Measurements from ENCODE around the gene SUB1. TPM values are rescaled to one million over a fixed set of nuclear protein-coding genes. Genes with fewer than 3 reads are reported as not detected.
"Not testable (repeated sequence)": the region's sequence is repeated elsewhere in the genome, so short reads cannot be mapped to it uniquely, and the experiment has no call there.

Gene SUB1
- total RNA-seq, 1 donor from 2014 or later: 317 TPM

DNA sequence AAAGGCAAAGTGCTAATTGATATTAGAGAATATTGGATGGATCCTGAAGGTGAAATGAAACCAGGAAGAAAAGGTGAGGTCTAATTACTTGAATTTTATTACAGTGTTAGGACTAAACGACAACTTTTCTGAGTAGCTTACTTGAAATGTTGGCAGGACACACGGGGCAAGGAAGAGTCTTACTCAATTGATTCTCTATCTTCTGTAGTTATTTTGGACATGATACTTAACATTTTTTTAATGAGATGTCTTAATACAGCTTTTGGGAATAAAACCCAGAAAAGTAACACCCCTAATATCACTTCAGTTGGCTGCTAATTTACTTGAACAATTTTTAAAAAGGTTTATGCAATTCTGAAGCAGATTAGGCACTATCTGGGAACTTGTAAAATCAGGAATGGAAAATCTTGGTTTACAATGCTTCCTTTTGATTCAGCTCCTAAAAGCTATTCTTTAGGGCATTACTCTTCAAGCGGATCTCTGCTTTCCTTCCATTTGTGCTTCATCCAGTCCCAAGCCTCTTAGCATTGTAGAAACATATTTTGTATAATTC is 13.7 kb downstream of the SUB1 start:
- DNase-seq (ENCODE audit: low read depth): no peak

DNA sequence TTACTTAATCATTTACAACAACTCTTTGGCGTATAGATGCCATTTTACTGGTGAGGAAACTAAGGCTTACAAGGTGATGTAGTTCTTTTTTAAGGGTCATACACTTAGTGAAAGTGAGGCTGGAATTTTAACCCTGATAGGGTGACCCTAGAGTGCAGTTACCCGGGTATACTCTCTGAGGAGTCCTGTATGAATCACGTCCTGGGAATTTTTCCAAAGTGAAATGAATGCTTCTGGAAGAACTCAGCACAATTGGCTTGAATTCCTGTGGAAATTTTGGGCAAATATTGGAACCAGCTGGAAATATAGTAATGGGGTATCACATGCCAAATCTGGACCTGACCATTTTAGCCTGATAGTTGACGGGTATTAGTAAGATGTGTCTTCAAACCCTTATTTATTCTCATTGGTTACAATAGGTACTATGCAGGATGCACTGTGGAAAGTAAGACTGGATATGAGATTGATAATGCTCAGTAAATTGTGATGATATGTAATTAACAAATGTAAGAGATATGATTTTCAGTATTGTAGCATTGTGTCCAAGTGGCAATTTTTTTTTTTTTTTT is 14.8 kb downstream of the SUB1 start:
- peak; percentile 88 for DNase-seq (ENCODE audit: low read depth)

DNA sequence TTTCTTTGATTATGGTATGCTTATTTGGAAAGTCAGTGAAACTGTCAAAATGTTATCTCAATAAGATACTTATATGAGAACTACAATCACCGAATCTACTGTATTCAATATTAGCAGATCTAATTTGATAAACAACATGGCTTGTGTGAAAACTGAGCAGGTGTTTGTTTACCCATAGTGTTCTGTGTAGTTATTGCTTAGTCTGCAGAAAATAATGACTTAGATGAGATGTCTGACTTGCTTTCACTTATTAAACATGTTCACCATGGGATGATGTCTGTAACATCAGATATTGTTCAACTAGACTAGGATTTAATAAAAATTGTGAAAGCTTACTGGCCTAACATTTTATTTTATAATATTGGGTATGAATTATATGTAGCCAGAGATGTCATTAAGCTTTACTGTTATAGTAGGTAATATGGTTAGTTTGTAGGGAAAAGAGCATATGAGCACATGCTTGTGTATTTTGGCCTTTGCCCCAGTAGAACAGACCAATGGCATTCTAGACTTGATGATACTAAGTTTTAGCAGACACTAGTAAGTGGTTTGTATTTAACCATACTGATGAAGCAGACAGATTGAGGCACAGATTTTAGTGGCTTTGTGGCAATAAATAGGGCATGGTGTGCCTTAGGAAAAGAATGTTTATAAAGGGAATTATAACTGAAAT is 16.4 kb downstream of the SUB1 start:
- no peak for DNase-seq (ENCODE audit: low read depth)

DNA sequence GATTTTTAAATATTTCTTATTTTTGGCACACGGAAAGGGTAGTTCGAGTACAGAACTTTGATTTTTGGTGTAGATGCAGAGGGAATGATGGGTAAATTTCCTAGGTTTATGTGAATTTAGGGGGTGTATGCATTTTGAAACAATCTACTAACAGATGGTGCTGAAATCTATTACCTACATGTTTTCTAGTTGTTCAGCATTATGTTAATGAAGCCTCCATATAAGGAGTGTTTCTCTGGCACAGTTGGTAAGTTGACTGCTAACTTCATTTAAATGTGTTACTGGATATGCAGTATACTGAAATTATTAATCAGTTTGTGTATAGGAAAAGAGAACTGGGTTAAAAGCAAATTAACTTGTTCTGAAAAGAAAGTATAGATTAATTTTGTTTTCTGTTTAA is 17.5 kb downstream of the SUB1 start:
- no peak for DNase-seq (ENCODE audit: low read depth)

DNA sequence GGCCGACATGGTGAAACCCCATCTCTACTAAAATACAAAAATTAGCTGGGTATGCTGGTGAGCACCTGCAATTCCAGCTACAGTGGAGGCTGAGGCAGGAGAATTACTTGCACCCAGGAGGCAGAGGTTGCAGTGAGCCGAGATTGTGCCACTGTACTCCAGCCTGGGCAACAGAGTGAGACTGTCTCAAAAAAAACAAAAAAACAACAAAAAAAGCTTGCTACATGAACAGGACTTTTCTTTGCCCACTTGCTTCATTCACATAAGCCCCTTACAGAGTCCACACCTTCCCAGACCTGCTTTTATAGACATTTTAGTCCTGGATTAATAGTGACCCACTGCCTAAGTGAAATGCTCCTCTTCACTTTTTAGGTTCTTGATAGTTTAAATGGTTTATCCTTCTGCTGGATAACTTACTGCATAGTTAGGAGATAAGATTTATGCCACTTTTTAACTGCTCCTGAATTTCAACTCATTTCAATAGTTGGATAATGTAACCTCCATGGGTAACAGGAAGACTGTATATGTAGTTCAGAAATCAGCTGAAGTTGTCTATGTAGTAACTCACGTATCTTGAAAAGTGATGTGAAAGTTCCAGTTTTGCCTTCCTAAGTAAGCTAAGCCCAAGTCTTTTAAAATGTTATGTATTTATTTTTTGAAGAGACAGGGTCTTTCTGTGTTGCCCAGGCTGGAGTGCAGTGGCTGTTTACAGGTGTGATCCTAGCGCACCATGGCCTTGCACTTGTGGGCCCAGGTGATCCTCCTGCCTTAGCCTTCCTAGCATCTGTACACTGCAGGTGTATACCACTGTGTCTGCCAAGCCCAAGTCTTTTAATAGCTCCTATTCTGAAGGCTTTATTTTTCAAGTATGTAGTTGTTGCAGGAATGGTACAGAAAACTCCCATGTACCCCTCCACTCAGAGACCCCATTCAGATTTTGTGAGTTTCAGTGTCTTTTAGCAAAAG is 19.7 kb downstream of the SUB1 start:
- DNase-seq (ENCODE audit: low read depth): no peak

DNA sequence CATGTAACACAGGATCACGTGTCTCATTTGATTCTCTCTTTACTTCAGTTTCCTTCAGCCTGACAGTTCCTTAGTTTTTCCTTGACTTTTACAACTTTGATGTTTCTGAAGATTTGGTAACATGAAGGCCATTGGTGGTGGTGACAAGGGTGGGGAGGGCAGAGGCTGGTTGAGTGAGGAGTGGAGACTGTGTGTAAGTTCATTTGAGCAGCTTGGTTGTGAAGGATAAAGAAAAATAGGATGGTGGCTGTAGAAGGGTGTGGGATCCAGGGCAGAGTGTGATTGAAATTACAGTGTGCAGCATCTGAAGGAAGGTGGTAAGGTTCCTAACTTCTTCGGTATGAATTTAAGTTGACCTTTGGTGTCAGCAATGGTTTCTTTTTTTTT is 20.4 kb downstream of the SUB1 start:
- no peak for DNase-seq (ENCODE audit: low read depth)

DNA sequence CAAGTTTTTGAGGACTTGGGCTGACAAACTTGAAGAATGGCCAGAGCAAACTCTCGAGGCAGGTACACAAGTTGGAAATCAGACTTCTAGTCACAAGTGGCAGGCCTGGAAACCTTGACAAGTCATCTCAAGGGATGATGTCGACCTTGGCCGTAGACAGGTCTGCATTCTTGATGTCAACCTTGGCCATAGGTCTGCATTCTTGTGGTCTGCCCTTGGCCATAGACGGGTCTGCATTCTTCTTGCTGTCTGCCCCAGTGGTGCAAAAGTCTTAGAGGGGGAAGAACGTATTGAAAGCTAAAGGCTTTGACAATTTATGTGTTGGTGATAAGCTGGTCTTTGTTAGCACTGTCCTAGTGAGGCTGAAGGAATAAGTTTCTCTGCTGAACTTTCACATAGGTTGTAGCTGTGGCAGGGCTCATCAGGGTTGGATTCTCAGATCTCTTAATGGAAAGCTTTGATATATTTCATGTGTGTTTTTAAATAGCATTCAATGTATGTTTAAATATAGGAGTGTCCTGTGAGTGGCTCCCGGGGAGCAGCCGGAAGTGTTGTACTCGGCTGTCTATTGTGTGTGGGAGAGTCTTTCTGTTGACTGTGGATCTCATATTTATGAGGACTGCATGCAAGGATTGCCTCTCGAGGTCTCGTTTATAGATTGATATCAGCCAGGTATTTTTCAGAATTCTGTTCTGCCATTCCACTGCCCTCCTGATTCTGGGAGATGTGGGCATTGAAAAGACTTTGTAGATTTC is 27.0 kb downstream of the SUB1 start:
- DNase-seq (ENCODE audit: low read depth): no peak

DNA sequence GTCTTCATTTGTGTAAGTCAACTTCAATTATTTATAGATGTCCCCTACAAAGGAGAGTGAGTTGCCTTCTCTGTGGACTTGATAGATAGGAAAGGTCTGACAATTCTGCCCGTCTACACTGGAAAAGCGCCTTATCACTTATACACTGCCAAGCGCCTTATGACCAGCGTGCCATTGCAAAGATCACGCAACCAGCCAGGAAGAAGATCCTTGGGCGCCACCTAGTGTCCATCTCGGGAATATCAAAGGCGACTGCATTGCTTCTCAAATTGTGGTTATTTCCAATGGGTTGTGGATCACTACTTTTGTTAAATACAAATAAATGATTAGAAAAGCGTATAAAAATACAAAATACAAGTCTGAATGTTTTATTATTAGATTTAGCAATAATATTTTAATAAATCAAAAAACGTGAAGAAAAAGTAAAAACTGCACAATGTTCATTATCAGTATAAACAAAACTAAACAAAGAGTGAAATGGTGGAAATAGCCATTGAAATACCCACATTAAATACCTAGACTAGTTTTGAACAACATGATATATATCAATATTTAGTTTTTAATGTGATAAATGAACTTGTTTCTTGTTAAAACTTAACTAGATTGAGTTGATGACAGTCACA is 27.8 kb downstream of the SUB1 start:
- peak; percentile 83 for DNase-seq (ENCODE audit: low read depth)

DNA sequence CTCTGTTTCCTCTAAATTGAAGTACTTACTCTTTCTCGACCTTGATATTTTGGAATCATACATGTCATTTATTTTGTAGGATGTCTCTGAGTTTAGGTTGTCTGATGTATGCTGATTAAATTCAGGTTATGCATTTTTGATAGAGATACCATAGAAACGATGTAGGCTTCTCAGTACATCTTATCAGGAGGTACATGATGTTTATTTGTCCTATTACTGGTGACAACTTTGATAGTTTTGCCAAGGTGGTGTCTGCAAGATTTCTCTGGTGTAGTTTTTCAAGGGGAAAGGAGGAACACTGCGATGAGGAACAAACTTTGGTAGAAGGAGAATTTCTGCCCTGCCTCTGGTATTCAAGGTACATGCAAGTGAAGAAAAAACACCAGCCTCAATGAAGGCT is 29.9 kb downstream of the SUB1 start:
- no peak for DNase-seq (ENCODE audit: low read depth)

DNA sequence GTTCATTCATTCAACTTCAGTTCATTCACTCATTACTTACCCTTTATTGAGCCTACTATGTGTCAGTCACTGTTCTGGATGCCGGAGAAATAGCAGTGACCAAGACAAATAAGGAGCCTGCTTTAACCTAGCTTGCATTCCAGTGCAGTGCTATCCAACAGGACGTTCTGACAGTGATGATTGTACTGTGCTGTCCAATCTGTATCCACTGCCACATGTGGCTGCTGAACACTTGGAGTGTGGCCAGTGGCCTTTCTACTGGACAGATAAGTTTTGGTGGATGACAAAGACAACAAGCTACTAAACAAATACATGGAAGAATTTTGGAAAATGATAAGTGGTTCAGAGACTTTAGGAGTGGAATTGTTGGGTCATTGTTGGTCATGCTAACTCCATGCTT is 33.6 kb downstream of the SUB1 start:
- no peak for DNase-seq (ENCODE audit: low read depth)

DNA sequence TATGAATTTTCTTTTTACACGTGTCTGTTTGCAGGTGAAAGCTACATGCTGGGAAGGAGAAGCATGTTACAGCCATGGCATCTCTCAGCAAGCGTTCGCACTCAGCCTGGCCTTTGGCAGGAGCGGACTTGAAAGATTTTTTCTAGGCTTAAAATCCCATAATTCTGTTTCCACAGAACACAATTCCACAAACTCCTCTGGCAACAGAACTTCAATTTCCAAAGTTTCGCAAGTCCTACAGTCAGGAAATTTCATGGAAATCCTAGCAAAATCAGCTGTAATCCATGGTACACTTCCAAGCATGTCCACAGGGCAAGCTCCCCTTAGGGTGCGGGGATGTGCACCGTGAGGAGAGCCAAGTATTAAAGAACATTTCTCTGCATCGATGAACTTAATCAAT is 35.9 kb downstream of the SUB1 start:
- DNase-seq (ENCODE audit: low read depth): no peak

DNA sequence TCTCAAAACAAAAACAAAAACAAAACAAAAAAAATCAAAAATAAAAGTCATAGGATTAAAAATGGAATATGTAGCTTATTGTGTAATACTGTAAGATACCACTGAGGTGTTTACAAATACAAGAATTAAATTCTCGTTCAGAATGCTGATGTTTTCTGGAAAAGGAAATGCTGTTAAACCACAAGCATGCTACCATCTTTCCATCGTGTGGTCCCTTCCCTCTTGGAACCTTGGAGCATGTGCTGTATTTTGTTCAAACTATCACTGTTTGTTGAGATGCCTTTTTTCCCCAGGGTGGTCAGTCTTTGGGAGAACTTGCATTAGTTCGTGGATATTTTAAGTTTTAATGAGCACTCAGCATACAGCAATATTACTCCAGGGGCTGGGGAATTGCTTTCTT is 39.7 kb downstream of the SUB1 start:
- no peak for DNase-seq (ENCODE audit: low read depth)

DNA sequence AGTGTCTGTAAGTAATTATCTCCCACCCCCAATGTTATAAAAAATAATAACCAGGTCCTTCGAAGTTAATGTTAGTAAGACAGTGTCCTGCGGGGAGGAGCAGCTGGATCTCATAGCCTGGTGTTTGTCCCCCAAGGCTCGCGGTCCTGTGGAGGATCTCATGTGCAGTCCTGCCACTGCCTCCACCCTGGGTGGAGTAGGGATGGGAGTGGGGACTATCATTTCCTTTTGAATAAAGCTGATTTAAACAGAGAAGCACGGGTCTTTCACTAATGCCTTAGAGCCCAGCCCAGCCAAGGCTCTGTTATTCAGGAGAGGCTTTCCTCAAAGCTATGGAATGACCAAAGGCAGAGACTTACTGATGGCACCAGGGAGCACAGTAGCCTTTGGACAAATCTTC is 40.2 kb downstream of the SUB1 start:
- no peak for DNase-seq (ENCODE audit: low read depth)

DNA sequence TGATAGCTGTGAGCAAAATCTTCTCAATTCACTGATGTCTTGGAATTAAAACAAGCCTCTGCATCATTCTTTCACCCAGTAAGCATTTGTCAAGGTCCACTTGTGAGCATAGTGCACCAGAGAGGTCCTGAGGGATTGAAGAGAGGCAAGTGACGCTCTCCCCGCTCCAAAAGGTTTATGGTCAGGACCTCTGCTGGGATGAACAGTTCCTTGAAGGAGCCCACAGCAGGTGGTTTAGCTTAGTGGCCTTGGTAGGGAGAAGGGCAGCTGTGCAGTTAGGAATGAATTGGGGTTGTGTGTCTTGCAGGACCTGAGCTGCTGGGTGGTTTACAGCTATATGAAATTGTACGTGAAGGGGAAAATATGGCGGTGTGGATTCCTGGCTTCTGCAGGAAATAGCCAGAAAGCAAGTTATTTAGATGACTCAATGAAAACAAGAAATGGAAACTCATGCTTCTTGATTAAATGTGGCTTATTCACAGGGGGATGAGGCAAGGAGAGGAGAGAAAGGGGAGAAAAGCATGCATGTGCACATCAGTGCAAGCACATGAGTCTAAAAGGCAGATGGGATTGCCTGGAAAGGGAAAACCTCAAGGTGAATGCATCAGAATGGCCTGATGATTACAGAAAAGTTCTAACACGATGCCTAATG is 42.0 kb downstream of the SUB1 start:
- peak; percentile 43 for DNase-seq (ENCODE audit: low read depth)

DNA sequence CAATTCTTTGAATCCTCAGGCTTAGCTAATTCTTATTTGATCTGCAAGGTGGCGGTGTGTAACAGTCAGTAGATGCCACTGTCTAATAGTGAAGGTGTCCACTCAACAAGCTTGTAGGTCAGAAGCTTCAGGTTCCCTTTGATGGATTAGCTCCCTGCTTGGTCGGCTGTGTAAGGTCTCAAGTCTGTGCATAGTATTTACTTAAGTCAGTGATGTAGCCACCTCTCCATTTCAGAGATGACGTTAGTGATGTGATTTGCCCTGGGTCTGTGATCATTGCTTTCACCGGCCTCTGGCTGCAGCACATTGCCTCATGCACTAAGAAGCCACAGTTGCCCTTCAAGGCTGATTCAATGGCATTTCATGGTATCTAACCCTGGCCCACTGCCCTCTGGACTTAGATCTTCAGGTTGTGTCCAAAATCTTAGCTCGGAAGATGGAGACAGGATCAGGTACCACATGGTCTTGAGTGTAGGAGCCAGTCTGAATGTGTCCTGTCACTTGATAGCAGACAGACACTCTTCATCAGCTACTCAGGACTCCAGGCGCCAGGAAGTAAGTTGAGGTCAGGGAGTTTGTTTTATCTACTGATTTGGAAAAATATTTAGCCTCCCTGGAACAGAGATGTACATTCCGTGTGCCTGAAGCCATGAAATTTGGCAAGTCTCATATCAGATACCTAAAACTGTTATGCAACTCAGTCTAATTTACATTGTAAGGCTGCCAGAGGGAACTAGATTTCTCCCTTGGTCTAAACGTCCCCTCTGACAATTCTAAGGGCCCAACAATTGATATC is 42.9 kb downstream of the SUB1 start:
- DNase-seq (ENCODE audit: low read depth): no peak

DNA sequence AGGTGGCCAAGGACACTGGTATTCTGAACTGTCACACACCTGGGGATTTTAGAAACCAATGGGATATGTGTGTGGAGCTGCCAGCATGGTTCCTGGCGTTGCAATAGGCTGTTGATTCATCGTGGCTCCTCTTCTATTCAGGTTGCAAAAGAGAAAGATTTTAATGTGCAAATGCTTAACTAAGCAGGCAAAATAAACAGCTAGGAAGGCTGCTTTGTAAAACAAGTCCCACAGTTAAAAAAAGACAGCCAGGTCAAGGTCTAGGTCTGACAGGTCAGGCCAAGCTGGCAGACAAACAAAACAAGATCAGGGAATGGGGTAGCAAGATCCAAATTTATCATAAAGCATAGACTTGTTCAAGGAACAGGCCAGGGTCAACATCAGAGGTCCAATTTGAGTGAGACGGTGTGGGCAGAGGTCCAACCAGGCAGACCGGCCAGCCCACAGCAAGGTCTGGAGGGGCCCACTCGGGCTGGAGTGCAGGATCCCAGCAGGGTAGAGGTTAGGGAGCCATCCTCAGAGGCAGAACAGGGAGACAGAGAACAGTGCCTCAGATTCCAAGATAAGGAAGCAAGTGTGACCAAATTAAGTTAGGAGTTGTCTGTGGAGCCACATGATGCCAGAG is 45.6 kb downstream of the SUB1 start:
- no peak for DNase-seq (ENCODE audit: low read depth)

DNA sequence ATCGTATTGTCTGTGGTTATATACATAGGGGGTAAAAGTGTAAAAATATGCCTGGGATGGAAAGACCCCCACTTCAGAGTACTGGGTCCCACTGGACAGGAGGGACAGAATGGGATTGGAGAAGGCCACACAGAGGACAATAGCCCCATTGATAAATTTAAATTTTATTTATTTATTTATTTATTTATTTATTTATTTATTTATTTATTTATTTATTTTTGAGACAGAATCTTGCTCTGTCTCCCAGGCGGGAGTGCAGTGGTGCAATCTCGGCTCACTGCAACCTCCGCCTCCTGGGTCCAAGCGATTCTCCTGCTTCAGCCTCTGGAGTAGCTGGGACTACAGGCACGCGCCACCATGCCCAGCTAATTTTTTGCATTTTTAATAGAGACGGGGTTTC is 47.7 kb downstream of the SUB1 start:
- not testable (repeated sequence) for DNase-seq (ENCODE audit: low read depth)

DNA sequence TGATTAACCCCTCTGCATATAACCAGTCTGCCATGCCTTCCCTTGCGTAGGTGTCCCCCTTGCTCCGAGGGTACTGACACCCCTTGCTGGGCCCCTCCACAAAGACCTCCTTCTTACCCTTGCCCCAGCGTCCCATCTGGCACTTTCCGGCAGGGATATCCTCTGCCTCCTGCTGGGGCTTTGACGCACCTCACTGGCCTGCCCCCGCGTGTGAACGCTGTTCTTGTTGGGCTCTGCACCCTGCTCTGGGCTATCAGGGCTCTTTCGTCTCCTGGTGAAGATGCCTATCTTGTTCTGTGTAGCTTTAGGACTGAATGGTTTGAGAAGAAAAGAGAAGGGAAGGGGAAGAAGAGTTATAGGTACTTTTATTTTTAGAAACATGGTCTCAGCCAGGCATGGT is 53.0 kb downstream of the SUB1 start:
- DNase-seq (ENCODE audit: low read depth): no peak

DNA sequence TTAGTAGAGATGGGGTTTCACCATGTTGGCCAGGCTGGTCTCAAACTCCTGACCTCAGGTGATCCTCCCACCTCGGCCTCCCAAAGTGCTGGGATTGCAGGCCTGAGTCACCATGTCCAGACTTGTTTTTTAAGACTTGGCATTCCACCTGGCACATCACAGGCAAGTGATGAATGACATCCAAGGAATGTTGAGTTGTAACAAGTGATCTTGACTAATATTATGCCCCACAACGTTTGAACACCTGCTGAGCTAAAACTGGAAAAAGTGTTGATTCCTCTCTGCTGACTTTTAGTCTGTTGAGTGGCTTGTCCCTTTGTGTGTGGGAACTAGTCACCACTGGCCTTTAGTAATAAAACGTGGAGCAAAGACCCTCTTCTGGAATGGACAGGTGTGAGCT is 54.6 kb downstream of the SUB1 start:
- DNase-seq (ENCODE audit: low read depth): peak; percentile 44
